SK-N-SH (cell line): Measurements from ENCODE around the gene PPIP5K1. TPM values are rescaled to one million over a fixed set of nuclear protein-coding genes. Genes with fewer than 3 reads are reported as not detected.

ENCODE experiments used
- CTCF ChIA-PET: fragments of 300-600, 350-600 bp; formaldehyde crosslinking; extraction: SDS; loops from one replicate; lab custom pipeline; 2021; lab: Yijun Ruan, JAX
- POLR2A ChIA-PET: fragments of 350-600 bp; sonication (Branson Sonifier 250); formaldehyde crosslinking; extraction: SDS; loops from one replicate; lab custom pipeline; 2020; ENCODE audit warnings: antibody characterized with exemption, inconsistent platforms; lab: Yijun Ruan, JAX
- DNase-seq: peaks from one replicate; pipeline ENCODE4 v3.0.0; 2012
- H2AFZ ChIP-seq: fragments of 200-600 bp; sonication (generic); 2 replicates; pipeline ENCODE4 v1.8.1; 2016; ENCODE audit warnings: antibody characterized with exemption, mild to moderate bottlenecking, low read depth
- H3F3A ChIP-seq: fragments of 200-600 bp; sonication (generic); replicated peaks from 2 replicates; pipeline ENCODE3; 2016; ENCODE audit warnings: antibody characterized with exemption, mild to moderate bottlenecking; ENCODE audit not compliant: insufficient read depth
- H3K27ac ChIP-seq, 2 experiments: fragments of 200-500 bp in 1 of 2; fragments of 200-600 bp in 1 of 2; sonication (Bioruptor generic) in 1 of 2; sonication (generic), shearing (Covaris generic) in 1 of 2; 2 replicates each; pipeline versions ENCODE4 v1.5.1 to v1.6.1; 2014 to 2016; ENCODE audit warnings: low read depth in 2 of 2, inconsistent platforms in 1 of 2, low read length in 1 of 2, mild to moderate bottlenecking in 1 of 2, mixed read lengths in 1 of 2
- H3K27me3 ChIP-seq: fragments of 200-600 bp; sonication (generic), shearing (Covaris generic); 2 replicates; pipeline ENCODE4 v1.6.1; 2016; ENCODE audit warnings: mixed run types; ENCODE audit not compliant: insufficient read depth
- H3K36me3 ChIP-seq, 2 experiments: fragments of 200-500 bp in 1 of 2; fragments of 200-600 bp in 1 of 2; sonication (Bioruptor generic) in 1 of 2; sonication (generic) in 1 of 2; replicated peaks in 1 of 2; 2 replicates each; pipeline versions ENCODE3 to v1.5.1; 2014 to 2016; ENCODE audit warnings: low read length in 1 of 2, mild to moderate bottlenecking in 1 of 2; ENCODE audit not compliant: insufficient read depth in 2 of 2, control insufficient read depth in 1 of 2
- H3K4me1 ChIP-seq, 2 experiments: fragments of 200-500 bp in 1 of 2; fragments of 200-600 bp in 1 of 2; sonication (Bioruptor generic) in 1 of 2; sonication (generic), shearing (Covaris generic) in 1 of 2; 2 replicates each; pipeline versions ENCODE4 v1.5.1 to v1.6.1; 2014 to 2016; ENCODE audit warnings: low read depth in 1 of 2, low read length in 1 of 2, mixed run types in 1 of 2; ENCODE audit not compliant: insufficient read depth in 2 of 2, control insufficient read depth in 1 of 2
- H3K4me2 ChIP-seq: fragments of 200-600 bp; sonication (generic), shearing (Covaris generic); 2 replicates; pipeline ENCODE4 v1.6.1; 2017; ENCODE audit warnings: mixed run types
- H3K4me3 ChIP-seq, 2 experiments: fragments of 200-500 bp in 1 of 2; fragments of 200-600 bp in 1 of 2; sonication (Bioruptor generic) in 1 of 2; sonication (generic), shearing (Covaris generic) in 1 of 2; 2 replicates each; pipeline versions ENCODE4 v1.5.1 to v1.8.1; 2014 to 2016; ENCODE audit warnings: low read depth in 2 of 2, inconsistent platforms in 1 of 2, low read length in 1 of 2, mild to moderate bottlenecking in 1 of 2, mixed read lengths in 1 of 2, moderate library complexity in 1 of 2
- H3K79me2 ChIP-seq: fragments of 200-600 bp; sonication (generic); 2 replicates; pipeline ENCODE4 v1.8.1; 2017; ENCODE audit warnings: mild to moderate bottlenecking; ENCODE audit not compliant: insufficient read depth
- H3K9ac ChIP-seq: fragments of 200-600 bp; sonication (generic); 2 replicates; pipeline ENCODE4 v1.6.1; 2017; ENCODE audit warnings: mixed run types
- H3K9me2 ChIP-seq: fragments of 200-600 bp; sonication (generic); 2 replicates; pipeline ENCODE4 v1.6.1; 2017; ENCODE audit warnings: mixed run types
- H3K9me3 ChIP-seq: fragments of 200-600 bp; sonication (generic); 2 replicates; pipeline ENCODE4 v1.6.1; 2017; ENCODE audit warnings: mixed run types, mild to moderate bottlenecking, moderate library complexity
- H4K20me1 ChIP-seq: fragments of 200-600 bp; sonication (generic); 2 replicates; pipeline ENCODE4 v1.6.1; 2017; ENCODE audit warnings: mild to moderate bottlenecking, mixed run types; ENCODE audit not compliant: insufficient read depth
- ELF1 ChIP-seq: IDR thresholded peaks from 2 replicates; pipeline ENCODE4 v1.4.0; 2012
- EP300 ChIP-seq, 2 experiments: IDR thresholded peaks; 2 replicates each; pipeline versions ENCODE4 v1.4.0 to v1.6.1; 2012; ENCODE audit warnings: borderline replicate concordance in 1 of 2, low read depth in 1 of 2, low read length in 1 of 2
- EZH2phosphoT487 ChIP-seq: fragments of 200-600 bp; sonication (generic); IDR thresholded peaks from 2 replicates; pipeline ENCODE4 v1.6.1; 2017; ENCODE audit warnings: low read depth, mixed run types, mild to moderate bottlenecking, antibody characterized with exemption, moderate library complexity, borderline replicate concordance
- FOSL2 ChIP-seq: IDR thresholded peaks from 2 replicates; pipeline ENCODE4 v1.4.0; 2012; ENCODE audit warnings: low read depth, mild to moderate bottlenecking, moderate library complexity, borderline replicate concordance
- FOXJ3 ChIP-seq: sonication (generic); formaldehyde crosslinking; IDR thresholded peaks from 2 replicates; pipeline ENCODE4 v1.5.1; 2020; ENCODE audit warnings: mild to moderate bottlenecking, missing genetic modification reagents
- GATA2 ChIP-seq: sonication (generic); formaldehyde crosslinking; IDR thresholded peaks from 2 replicates; pipeline ENCODE4 v1.5.0; 2020; ENCODE audit warnings: mild to moderate bottlenecking, missing genetic modification reagents
- IRF3 ChIP-seq: fragments of 150-350 bp; IDR thresholded peaks from 2 replicates; pipeline ENCODE4 v1.6.1; 2016; ENCODE audit warnings: mild to moderate bottlenecking, low read depth, low read length
- JUND ChIP-seq: IDR thresholded peaks from 2 replicates; pipeline ENCODE4 v1.4.0; 2012
- MEF2A ChIP-seq: IDR thresholded peaks from 2 replicates; pipeline ENCODE4 v1.4.0; 2012; ENCODE audit warnings: low read depth, borderline replicate concordance
- NRF1 ChIP-seq: IDR thresholded peaks from 2 replicates; pipeline ENCODE4 v1.6.1; 2012; ENCODE audit warnings: low read depth, mild to moderate bottlenecking, low read length
- PBX3 ChIP-seq: IDR thresholded peaks from 2 replicates; pipeline ENCODE4; 2012
- POLR2AphosphoS5 ChIP-seq: IDR thresholded peaks from 2 replicates; pipeline ENCODE4 v1.6.1; 2012; ENCODE audit warnings: low read depth, low read length
- RAD21 ChIP-seq: IDR thresholded peaks from 2 replicates; pipeline ENCODE4 v1.6.1; 2012; ENCODE audit warnings: mild to moderate bottlenecking, low read length
- RCOR1 ChIP-seq: fragments of 150-350 bp; IDR thresholded peaks from 2 replicates; pipeline ENCODE4 v1.6.1; 2017; ENCODE audit warnings: antibody characterized with exemption, low read length
- RXRA ChIP-seq: IDR thresholded peaks from 2 replicates; pipeline ENCODE4 v1.4.0; 2012; ENCODE audit warnings: low read depth, mild to moderate bottlenecking, borderline replicate concordance
- SMC3 ChIP-seq: IDR thresholded peaks from 2 replicates; pipeline ENCODE4 v1.6.1; 2012; ENCODE audit warnings: low read depth, low read length, improper control_type of control experiment
- TAF1 ChIP-seq: IDR thresholded peaks from 2 replicates; pipeline ENCODE4 v1.6.1; 2012; ENCODE audit warnings: low read depth, mild to moderate bottlenecking, low read length, moderate library complexity, borderline replicate concordance
- TEAD4 ChIP-seq: IDR thresholded peaks from 2 replicates; pipeline ENCODE4 v1.4.0; 2012; ENCODE audit warnings: mild to moderate bottlenecking, borderline replicate concordance; ENCODE audit not compliant: insufficient read depth
- USF1 ChIP-seq: IDR thresholded peaks from 2 replicates; pipeline ENCODE4 v1.4.0; 2012; ENCODE audit warnings: low read depth, borderline replicate concordance
- USF2 ChIP-seq: fragments of 150-350 bp; IDR thresholded peaks from 2 replicates; pipeline ENCODE4 v1.6.1; 2017; ENCODE audit warnings: antibody characterized with exemption, low read length, low read depth, borderline replicate concordance
- WGBS: methylation state at CpG from one replicate; pipeline ENCODE4 v1.1.6; 2017; ENCODE audit warnings: low lambda C conversion rate; 5-methylcytosine and 5-hydroxymethylcytosine counted together
- polyA plus RNA-seq, 3 experiments: library from polyadenylated mRNA; depleted of rRNA; stranded (reverse); fragments of >200 nt; gene quantifications; 2 replicates each; pipeline ENCODE4 v1.2.3, GENCODE V29; 2012

Gene PPIP5K1
- polyA plus RNA-seq, 1 of the 3 experiments (the other 2 are of a cell fraction), result 28.5 TPM

- TF ChIP-seq NRF1, result no peak
- TF ChIP-seq RXRA, result no peak
- no peak for TF ChIP-seq FOXJ3 (CRISPR knock-in tag)
- TF ChIP-seq EZH2phosphoT487, result no peak
- peak; percentile 70 for TF ChIP-seq IRF3
- TF ChIP-seq RAD21, result 0 out of 2 replicates have a peak, but pooled peaks have one; percentile 1
- no peak for TF ChIP-seq GATA2 (CRISPR knock-in tag)
- TF ChIP-seq ELF1, result no peak
- TF ChIP-seq RCOR1, result peak; percentile 7; the same call in 1 of the 2 replicates
- no peak for TF ChIP-seq USF2
- no peak for TF ChIP-seq SMC3
- TF ChIP-seq, all 33 proteins: peak for 9
Observed at GRCh38 chr15:43492673-43493601, 97.1 kb downstream of the PPIP5K1 start, which contains the start of gene TP53BP1 (continued).

GRCh38 chr15:43492266-43492665, 97.7 kb downstream of the PPIP5K1 start:
- Histone ChIP-seq H3K4me1 (peaks cover 3 to 4% of the 10 kb centered on the region in 2 experiments; a peak in 2 of 4 replicates), H3K27ac (peak overlapping the region; percentile 75 to 86; a peak in 3 of 4 replicates), H3K27me3 (no peaks in the 10 kb centered on the region), H3K9ac (peak overlapping the region; percentile 80), H3K36me3 (peaks cover 21 to 47% of the 10 kb centered on the region in 2 experiments)
- no peak for TF ChIP-seq EP300 (IDR thresholded peaks at IDR 0.05; ENCODE audit: borderline replicate concordance in 1 of 2, low read depth in 1 of 2, low read length in 1 of 2)
- TF ChIP-seq MEF2A, result no peak
- TF ChIP-seq USF1, result no peak
- TF ChIP-seq SMC3, result no peak
- TF ChIP-seq RAD21, result no peak
- TF ChIP-seq USF2, result no peak
- TF ChIP-seq JUND, result no peak
- TF ChIP-seq EZH2phosphoT487, result no peak
- TF ChIP-seq TEAD4, result no peak
- TF ChIP-seq PBX3, result no peak
- no peak for TF ChIP-seq POLR2AphosphoS5
- TF ChIP-seq TAF1, result no peak
- no peak for TF ChIP-seq ELF1
- TF ChIP-seq IRF3, result no peak
- no peak for TF ChIP-seq GATA2 (CRISPR knock-in tag)
- TF ChIP-seq NRF1, result no peak
- TF ChIP-seq FOSL2, result no peak
- TF ChIP-seq, all 33 proteins: peak for 0
- Histone ChIP-seq H3K9me3 (no peaks in the 10 kb centered on the region), H3K9me2 (no peaks in the 10 kb centered on the region), H3K79me2 (peaks cover 51% of the 10 kb centered on the region), H3F3A (no peaks in the 10 kb centered on the region), H3K4me3 (peak overlapping the region; percentile 70 to 83), H3K4me2 (peak overlapping the region; percentile 82), H4K20me1 (no peaks in the 10 kb centered on the region; the same call in 1 of the 2 replicates), H2AFZ (no peak overlapping the region)
- ChIA-PET POLR2A (interaction anchor here (1.0 to 3.0 kb wide), 2 partner anchors 19 to 129 kb away, joined by 3 to 32 read pairs; no protein-coding TSS in a partner anchor), CTCF (interaction anchor here (3.3 to 6.5 kb wide), 2 partner anchors 19 to 23 kb away, joined by 19 to 42 read pairs; no protein-coding TSS in a partner anchor)
- DNase-seq, result no peak
- WGBS, result 4% methylated on average over 7 of the region's 7 CpGs
